ENCODE measurements around the gene TM9SF3. TPM values are rescaled to one million over a fixed set of nuclear protein-coding genes. Genes with fewer than 3 reads are reported as not detected.

TM9SF3 gene
- total and polyA plus RNA-seq, 2 donors (not counting 1 experiment from before 2014, with no cell fraction given): 6.9 to 63.4 TPM

DNA sequence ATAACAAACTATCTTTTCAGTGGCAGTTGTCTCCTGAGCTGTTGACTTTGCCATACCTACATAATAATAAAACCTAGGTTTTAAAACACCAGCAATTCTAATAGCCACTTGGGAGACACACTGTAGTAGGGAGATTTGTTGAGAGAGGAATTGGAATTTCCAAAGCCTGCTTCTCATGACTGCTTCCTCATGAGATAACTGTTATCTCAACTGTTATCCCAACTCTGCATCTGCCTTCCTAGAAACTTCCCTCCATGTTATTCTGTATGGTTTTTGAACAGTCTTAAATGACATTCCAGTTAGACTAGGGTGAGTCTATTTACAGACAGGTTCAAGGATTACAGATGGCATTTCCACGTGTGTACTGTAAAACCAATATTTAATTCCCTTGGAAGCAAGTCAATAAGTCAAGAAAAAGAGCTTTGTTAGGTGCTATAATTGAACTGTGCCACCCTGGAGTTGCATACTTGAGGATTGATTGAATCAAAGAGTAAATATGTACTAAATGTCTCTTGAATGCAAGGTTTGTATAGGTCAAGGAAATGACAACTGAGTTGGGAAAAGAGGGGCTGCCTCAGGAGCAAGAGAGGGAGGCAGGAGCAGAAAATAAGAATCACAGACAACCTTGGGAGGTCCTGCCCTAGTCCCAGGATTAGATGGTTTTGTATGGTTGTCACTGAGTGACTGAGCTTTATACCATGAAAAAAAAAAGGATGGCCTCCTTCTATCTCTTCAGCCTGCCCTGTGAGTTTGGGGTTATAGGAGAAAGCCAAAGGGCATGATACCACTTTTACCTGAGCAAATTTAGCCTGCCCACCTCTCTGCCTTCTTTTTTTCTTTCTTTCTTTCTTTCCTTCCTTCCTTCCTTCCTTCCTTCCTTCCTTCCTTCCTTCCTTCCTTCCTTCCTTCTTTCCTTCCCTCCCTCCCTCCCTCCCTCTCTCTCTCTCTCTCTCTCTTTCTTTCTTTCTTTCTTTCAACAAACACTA lies 9.9 kb upstream of the TM9SF3 start:
- Histone ChIP-seq H3K27me3 (replicated peaks in 1 of 4; ENCODE audit: control extremely low read depth in 1 of 4, control insufficient read depth in 3 of 4, insufficient read depth in 4 of 4, low read length in 3 of 4) (no peaks in the 10 kb centered on the region), H3K9me3 (ENCODE audit: control extremely low read depth in 1 of 3, control insufficient read depth in 2 of 3, insufficient read depth in 1 of 3, low read length in 2 of 3) (no peaks in the 10 kb centered on the region), H3K79me2 (ENCODE audit: control insufficient read depth, insufficient read depth, low read length) (no peaks in the 10 kb centered on the region), H3K4me1 (ENCODE audit: control insufficient read depth in 2 of 2, insufficient read depth in 2 of 2, low read length in 2 of 2) (no peaks in the 10 kb centered on the region), H3K4me3 (ENCODE audit: control extremely low read depth in 1 of 5, extremely low read depth in 1 of 5, insufficient read depth in 1 of 5, low read depth in 2 of 5, low read length in 4 of 5) (no peak overlapping the region), H2AFZ (ENCODE audit: insufficient read depth, low read depth, low read length, poor library complexity, severe bottlenecking) (no peak overlapping the region), H4K20me1 (ENCODE audit: control insufficient read depth, insufficient read depth, low read length, poor library complexity, severe bottlenecking) (peaks cover 10% of the 10 kb centered on the region), H3K9ac (ENCODE audit: low read length) (no peak overlapping the region), H3K36me3 (replicated peaks in 1 of 2; ENCODE audit: control extremely low read depth in 1 of 2, control insufficient read depth in 1 of 2, extremely low read depth in 1 of 2, insufficient read depth in 2 of 2, low read length in 1 of 2) (peaks cover 15 to 85% of the 10 kb centered on the region in 2 experiments), H3K27ac (ENCODE audit: low read length in 2 of 2) (peak overlapping the region in 1 of 2 donors; percentile 56), H3K4me2 (replicated peaks; ENCODE audit: low read depth, low read length, poor library complexity, severe bottlenecking) (no peak overlapping the region)
- H3K4me1 Mint-ChIP-seq: peaks cover 2% of the 10 kb centered on the region
- no peak for TF ChIP-seq EZH2 (IDR thresholded peaks at IDR 0.05; ENCODE audit: borderline replicate concordance, insufficient read depth, low read depth, low read length, poor library complexity, severe bottlenecking)
- TF ChIP-seq, protein P1, sequence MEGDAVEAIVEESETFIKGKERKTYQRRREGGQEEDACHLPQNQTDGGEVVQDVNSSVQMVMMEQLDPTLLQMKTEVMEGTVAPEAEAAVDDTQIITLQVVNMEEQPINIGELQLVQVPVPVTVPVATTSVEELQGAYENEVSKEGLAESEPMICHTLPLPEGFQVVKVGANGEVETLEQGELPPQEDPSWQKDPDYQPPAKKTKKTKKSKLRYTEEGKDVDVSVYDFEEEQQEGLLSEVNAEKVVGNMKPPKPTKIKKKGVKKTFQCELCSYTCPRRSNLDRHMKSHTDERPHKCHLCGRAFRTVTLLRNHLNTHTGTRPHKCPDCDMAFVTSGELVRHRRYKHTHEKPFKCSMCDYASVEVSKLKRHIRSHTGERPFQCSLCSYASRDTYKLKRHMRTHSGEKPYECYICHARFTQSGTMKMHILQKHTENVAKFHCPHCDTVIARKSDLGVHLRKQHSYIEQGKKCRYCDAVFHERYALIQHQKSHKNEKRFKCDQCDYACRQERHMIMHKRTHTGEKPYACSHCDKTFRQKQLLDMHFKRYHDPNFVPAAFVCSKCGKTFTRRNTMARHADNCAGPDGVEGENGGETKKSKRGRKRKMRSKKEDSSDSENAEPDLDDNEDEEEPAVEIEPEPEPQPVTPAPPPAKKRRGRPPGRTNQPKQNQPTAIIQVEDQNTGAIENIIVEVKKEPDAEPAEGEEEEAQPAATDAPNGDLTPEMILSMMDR (IDR thresholded peaks at IDR 0.05): no peak
- ATAC-seq (ENCODE audit: low read depth): no peak
- intact Hi-C loops (cut with micrococcal nuclease): no loop called here
- CTCF ChIA-PET: no interaction called here
- H3K27me3 Mint-ChIP-seq: no peaks in the 10 kb centered on the region
- H3K4me3 Mint-ChIP-seq: no peak overlapping the region
- DNase-seq: no peak
- no CpG with 5 or more reads among the region's 1 CpG for WGBS (ENCODE audit: insufficient coverage)
- POLR2A ChIA-PET: no interaction called here
- H3K27ac Mint-ChIP-seq: peak overlapping the region; percentile 54
- H3K9me3 Mint-ChIP-seq (ENCODE audit: insufficient read depth): no peaks in the 10 kb centered on the region

DNA sequence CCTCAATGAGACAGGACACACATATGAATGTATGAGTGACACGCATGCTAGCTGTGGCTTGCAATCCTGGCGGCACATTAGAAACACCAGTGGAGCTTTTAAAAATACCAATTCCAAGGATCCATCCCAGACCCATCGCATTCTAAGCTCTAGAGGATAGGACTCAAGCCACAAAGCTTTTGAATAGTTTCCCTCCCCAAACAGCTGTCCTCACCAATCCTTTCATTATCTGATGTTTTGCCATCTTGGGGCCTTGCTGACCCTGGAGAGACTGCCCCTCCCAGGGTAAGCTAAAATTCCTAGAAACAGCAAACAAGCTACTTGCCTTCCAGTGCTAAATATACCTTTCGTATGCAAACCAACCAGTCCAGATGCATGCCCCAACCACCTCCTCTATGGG lies 8.9 kb upstream of the TM9SF3 start:
- peaks cover 2% of the 10 kb centered on the region for H3K4me1 Mint-ChIP-seq
- no peak overlapping the region for H3K4me2 ChIP-seq (replicated peaks; ENCODE audit: low read depth, low read length, poor library complexity, severe bottlenecking)
- TF ChIP-seq, protein P1 (IDR thresholded peaks at IDR 0.05): no peak
- no peak for TF ChIP-seq EZH2 (IDR thresholded peaks at IDR 0.05; ENCODE audit: borderline replicate concordance, insufficient read depth, low read depth, low read length, poor library complexity, severe bottlenecking)
- H3K27me3 Mint-ChIP-seq: no peaks in the 10 kb centered on the region
- no peak overlapping the region for H3K4me3 ChIP-seq (ENCODE audit: control extremely low read depth in 1 of 5, extremely low read depth in 1 of 5, insufficient read depth in 1 of 5, low read depth in 2 of 5, low read length in 4 of 5)
- H3K36me3 ChIP-seq (replicated peaks in 1 of 2; ENCODE audit: control extremely low read depth in 1 of 2, control insufficient read depth in 1 of 2, extremely low read depth in 1 of 2, insufficient read depth in 2 of 2, low read length in 1 of 2): peaks cover 15 to 78% of the 10 kb centered on the region in 2 experiments
- no peak overlapping the region for H3K4me3 Mint-ChIP-seq
- no peaks in the 10 kb centered on the region for H3K9me3 ChIP-seq (ENCODE audit: control extremely low read depth in 1 of 3, control insufficient read depth in 2 of 3, insufficient read depth in 1 of 3, low read length in 2 of 3)
- intact Hi-C loops (cut with micrococcal nuclease): no loop called here
- ChIA-PET POLR2A (no interaction called here), CTCF (interaction anchor here (0.6 kb wide), 1 partner anchor 385 kb away, joined by 3 read pairs; no protein-coding TSS in a partner anchor)
- H3K27ac ChIP-seq (ENCODE audit: low read length in 2 of 2): peak overlapping the region in 1 of 2 donors; percentile 56
- peaks cover 10% of the 10 kb centered on the region for H4K20me1 ChIP-seq (ENCODE audit: control insufficient read depth, insufficient read depth, low read length, poor library complexity, severe bottlenecking)
- WGBS (ENCODE audit: insufficient coverage): 96% methylated on average over 4 of the region's 4 CpGs
- H2AFZ ChIP-seq (ENCODE audit: insufficient read depth, low read depth, low read length, poor library complexity, severe bottlenecking): no peak overlapping the region
- H3K9me3 Mint-ChIP-seq (ENCODE audit: insufficient read depth): no peaks in the 10 kb centered on the region
- H3K79me2 ChIP-seq (ENCODE audit: control insufficient read depth, insufficient read depth, low read length): no peaks in the 10 kb centered on the region
- H3K4me1 ChIP-seq (ENCODE audit: control insufficient read depth in 2 of 2, insufficient read depth in 2 of 2, low read length in 2 of 2): no peaks in the 10 kb centered on the region
- H3K27ac Mint-ChIP-seq: peak overlapping the region; percentile 54
- no peak for ATAC-seq (ENCODE audit: low read depth)
- no peak for DNase-seq
- no peaks in the 10 kb centered on the region for H3K27me3 ChIP-seq (replicated peaks in 1 of 4; ENCODE audit: control extremely low read depth in 1 of 4, control insufficient read depth in 3 of 4, insufficient read depth in 4 of 4, low read length in 3 of 4)
- no peak overlapping the region for H3K9ac ChIP-seq (ENCODE audit: low read length)
